ENCODE measurements around the gene RAB40B. TPM values are rescaled to one million over a fixed set of nuclear protein-coding genes. Genes with fewer than 3 reads are reported as not detected.

RAB40B gene
- total and polyA plus RNA-seq, 4 donors, result 2.9 to 12.1 (median 10.5) TPM

- Histone ChIP-seq H3K9ac (ENCODE audit: low read depth in 1 of 2, low read length in 2 of 2) (no peak overlapping the region), H3K4me1 (ENCODE audit: control insufficient read depth in 4 of 4, insufficient read depth in 4 of 4, low read length in 3 of 4) (peaks cover 10 to 22% (median 15%) of the 10 kb centered on the region in 4 donors), H3K9me3 (ENCODE audit: control insufficient read depth in 4 of 4, low read length in 3 of 4) (peaks cover 0 to 6% (median 2%) of the 10 kb centered on the region in 4 donors), H3K27me3 (ENCODE audit: control insufficient read depth in 4 of 4, insufficient read depth in 4 of 4, low read length in 3 of 4) (no peaks in the 10 kb centered on the region), H3K4me3 (ENCODE audit: low read depth in 1 of 3, low read length in 3 of 3) (peak overlapping the region; percentile 46 to 90 (median 60)), H3K36me3 (ENCODE audit: control insufficient read depth in 4 of 4, insufficient read depth in 3 of 4, low read depth in 1 of 4, low read length in 3 of 4) (no peaks in the 10 kb centered on the region), H3K27ac (ENCODE audit: low read depth in 1 of 2, low read length in 2 of 2) (no peak overlapping the region)
- DNase-seq (ENCODE audit: low spot score), result no peak
- WGBS, result 48% methylated on average over 48 of the region's 48 CpGs
- TF ChIP-seq ATF3 (IDR thresholded peaks at IDR 0.05), result no peak
- no peak for TF ChIP-seq HNF4A (conservative IDR thresholded peaks at IDR 0.05)
Observed at GRCh38 chr17:82696916-82697807, 1.3 kb downstream of the RAB40B start.

DNA sequence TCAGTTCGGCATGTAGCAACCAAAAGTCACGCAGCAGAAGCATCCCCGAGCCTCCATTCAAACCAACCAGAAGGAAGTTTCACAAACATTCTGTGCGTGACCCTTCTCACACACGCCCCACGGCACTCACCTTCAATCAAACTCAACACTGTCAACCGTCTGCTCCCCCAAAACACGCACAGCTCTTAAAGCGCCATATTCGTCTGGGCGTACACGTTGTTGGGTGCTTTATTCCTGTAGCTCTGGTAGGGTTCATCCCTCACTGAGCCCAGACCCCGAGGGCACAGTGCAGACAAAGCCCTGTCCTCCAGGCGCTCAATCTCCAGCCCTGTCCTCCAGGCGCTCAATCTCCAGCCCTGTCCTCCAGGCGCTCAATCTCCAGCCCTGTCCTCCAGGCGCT, 2.2 kb downstream of the RAB40B start:
- Histone ChIP-seq H3K36me3 (ENCODE audit: control insufficient read depth in 4 of 4, insufficient read depth in 3 of 4, low read depth in 1 of 4, low read length in 3 of 4) (no peaks in the 10 kb centered on the region), H3K4me1 (ENCODE audit: control insufficient read depth in 4 of 4, insufficient read depth in 4 of 4, low read length in 3 of 4) (peaks cover 10 to 22% (median 15%) of the 10 kb centered on the region in 4 donors), H3K9me3 (ENCODE audit: control insufficient read depth in 4 of 4, low read length in 3 of 4) (peaks cover 0 to 6% (median 2%) of the 10 kb centered on the region in 4 donors), H3K27ac (ENCODE audit: low read depth in 1 of 2, low read length in 2 of 2) (no peak overlapping the region), H3K9ac (ENCODE audit: low read depth in 1 of 2, low read length in 2 of 2) (no peak overlapping the region), H3K4me3 (ENCODE audit: low read depth in 1 of 3, low read length in 3 of 3) (no peak overlapping the region), H3K27me3 (ENCODE audit: control insufficient read depth in 4 of 4, insufficient read depth in 4 of 4, low read length in 3 of 4) (no peaks in the 10 kb centered on the region)
- TF ChIP-seq YY1 (IDR thresholded peaks at IDR 0.05), result no peak
- no peak for TF ChIP-seq FOXA2 (IDR thresholded peaks at IDR 0.05)
- no peak for TF ChIP-seq JUND (IDR thresholded peaks at IDR 0.05)
- 96% methylated on average over 16 of the region's 17 CpGs for WGBS
- no peak for DNase-seq (ENCODE audit: low spot score)

- H3K36me3 ChIP-seq (ENCODE audit: control insufficient read depth in 4 of 4, insufficient read depth in 3 of 4, low read depth in 1 of 4, low read length in 3 of 4), result no peaks in the 10 kb centered on the region
- peaks cover 10 to 18% (median 14%) of the 10 kb centered on the region in 4 donors for H3K4me1 ChIP-seq (ENCODE audit: control insufficient read depth in 4 of 4, insufficient read depth in 4 of 4, low read length in 3 of 4)
- H3K9me3 ChIP-seq (ENCODE audit: control insufficient read depth in 4 of 4, low read length in 3 of 4), result peaks cover 0 to 6% (median 2%) of the 10 kb centered on the region in 4 donors
- H3K9ac ChIP-seq (ENCODE audit: low read depth in 1 of 2, low read length in 2 of 2), result no peak overlapping the region
- no peak overlapping the region for H3K4me3 ChIP-seq (ENCODE audit: low read depth in 1 of 3, low read length in 3 of 3)
- no peak for DNase-seq (ENCODE audit: low spot score)
- H3K27me3 ChIP-seq (ENCODE audit: control insufficient read depth in 4 of 4, insufficient read depth in 4 of 4, low read length in 3 of 4), result no peaks in the 10 kb centered on the region
- TF ChIP-seq TAF1 (conservative IDR thresholded peaks at IDR 0.05), result no peak
- no peak for TF ChIP-seq GABPA (IDR thresholded peaks at IDR 0.05 in 1 of 2, conservative IDR thresholded peaks at IDR 0.05 in 1 of 2)
- no peak for TF ChIP-seq REST (IDR thresholded peaks at IDR 0.05)
- TF ChIP-seq ZBTB33 (IDR thresholded peaks at IDR 0.05), result no peak
- no peak for TF ChIP-seq EGR1 (IDR thresholded peaks at IDR 0.05; ENCODE audit: low read depth in 2 of 2)
- no peak for TF ChIP-seq FOXA1 (IDR thresholded peaks at IDR 0.05)
- TF ChIP-seq JUND (IDR thresholded peaks at IDR 0.05), result no peak
- no peak for TF ChIP-seq SP1 (IDR thresholded peaks at IDR 0.05)
- no peak for TF ChIP-seq NR2F2 (IDR thresholded peaks at IDR 0.05)
- TF ChIP-seq YY1 (IDR thresholded peaks at IDR 0.05), result no peak
- TF ChIP-seq ATF3 (IDR thresholded peaks at IDR 0.05), result no peak
- no peak for TF ChIP-seq CTCF (IDR thresholded peaks at IDR 0.05; ENCODE audit: low read depth, low read length, missing input control)
- no peak for TF ChIP-seq HNF4G (IDR thresholded peaks at IDR 0.05)
- no peak for TF ChIP-seq FOXA2 (IDR thresholded peaks at IDR 0.05)
- TF ChIP-seq HNF4A (conservative IDR thresholded peaks at IDR 0.05), result no peak
- TF ChIP-seq, protein P1, sequence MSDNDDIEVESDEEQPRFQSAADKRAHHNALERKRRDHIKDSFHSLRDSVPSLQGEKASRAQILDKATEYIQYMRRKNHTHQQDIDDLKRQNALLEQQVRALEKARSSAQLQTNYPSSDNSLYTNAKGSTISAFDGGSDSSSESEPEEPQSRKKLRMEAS (IDR thresholded peaks at IDR 0.05), result no peak
- TF ChIP-seq RAD21 (IDR thresholded peaks at IDR 0.05), result no peak
- TF ChIP-seq RXRA (IDR thresholded peaks at IDR 0.05), result no peak
- H3K27ac ChIP-seq (ENCODE audit: low read depth in 1 of 2, low read length in 2 of 2), result no peak overlapping the region
- 72% methylated on average over 2 of the region's 2 CpGs for WGBS
Observed at GRCh38 chr17:82694647-82695046, 3.9 kb downstream of the RAB40B start.

Data from liver (tissue), 9 donors.